SK-N-SH (cell line): Measurements from ENCODE around the gene THOC6. TPM values are rescaled to one million over a fixed set of nuclear protein-coding genes. Genes with fewer than 3 reads are reported as not detected.

ENCODE experiments used
- CTCF ChIA-PET: fragments of 300-600, 350-600 bp; formaldehyde crosslinking; extraction: SDS; loops from one replicate; lab custom pipeline; 2021; lab: Yijun Ruan, JAX
- POLR2A ChIA-PET: fragments of 350-600 bp; sonication (Branson Sonifier 250); formaldehyde crosslinking; extraction: SDS; loops from one replicate; lab custom pipeline; 2020; ENCODE audit warnings: antibody characterized with exemption, inconsistent platforms; lab: Yijun Ruan, JAX
- DNase-seq: peaks from one replicate; pipeline ENCODE4 v3.0.0; 2012
- H2AFZ ChIP-seq: fragments of 200-600 bp; sonication (generic); 2 replicates; pipeline ENCODE4 v1.8.1; 2016; ENCODE audit warnings: antibody characterized with exemption, mild to moderate bottlenecking, low read depth
- H3F3A ChIP-seq: fragments of 200-600 bp; sonication (generic); replicated peaks from 2 replicates; pipeline ENCODE3; 2016; ENCODE audit warnings: antibody characterized with exemption, mild to moderate bottlenecking; ENCODE audit not compliant: insufficient read depth
- H3K27ac ChIP-seq, 2 experiments: fragments of 200-500 bp in 1 of 2; fragments of 200-600 bp in 1 of 2; sonication (Bioruptor generic) in 1 of 2; sonication (generic), shearing (Covaris generic) in 1 of 2; 2 replicates each; pipeline versions ENCODE4 v1.5.1 to v1.6.1; 2014 to 2016; ENCODE audit warnings: low read depth in 2 of 2, inconsistent platforms in 1 of 2, low read length in 1 of 2, mild to moderate bottlenecking in 1 of 2, mixed read lengths in 1 of 2
- H3K27me3 ChIP-seq: fragments of 200-600 bp; sonication (generic), shearing (Covaris generic); 2 replicates; pipeline ENCODE4 v1.6.1; 2016; ENCODE audit warnings: mixed run types; ENCODE audit not compliant: insufficient read depth
- H3K36me3 ChIP-seq, 2 experiments: fragments of 200-500 bp in 1 of 2; fragments of 200-600 bp in 1 of 2; sonication (Bioruptor generic) in 1 of 2; sonication (generic) in 1 of 2; replicated peaks in 1 of 2; 2 replicates each; pipeline versions ENCODE3 to v1.5.1; 2014 to 2016; ENCODE audit warnings: low read length in 1 of 2, mild to moderate bottlenecking in 1 of 2; ENCODE audit not compliant: insufficient read depth in 2 of 2, control insufficient read depth in 1 of 2
- H3K4me1 ChIP-seq, 2 experiments: fragments of 200-500 bp in 1 of 2; fragments of 200-600 bp in 1 of 2; sonication (Bioruptor generic) in 1 of 2; sonication (generic), shearing (Covaris generic) in 1 of 2; 2 replicates each; pipeline versions ENCODE4 v1.5.1 to v1.6.1; 2014 to 2016; ENCODE audit warnings: low read depth in 1 of 2, low read length in 1 of 2, mixed run types in 1 of 2; ENCODE audit not compliant: insufficient read depth in 2 of 2, control insufficient read depth in 1 of 2
- H3K4me2 ChIP-seq: fragments of 200-600 bp; sonication (generic), shearing (Covaris generic); 2 replicates; pipeline ENCODE4 v1.6.1; 2017; ENCODE audit warnings: mixed run types
- H3K4me3 ChIP-seq, 2 experiments: fragments of 200-500 bp in 1 of 2; fragments of 200-600 bp in 1 of 2; sonication (Bioruptor generic) in 1 of 2; sonication (generic), shearing (Covaris generic) in 1 of 2; 2 replicates each; pipeline versions ENCODE4 v1.5.1 to v1.8.1; 2014 to 2016; ENCODE audit warnings: low read depth in 2 of 2, inconsistent platforms in 1 of 2, low read length in 1 of 2, mild to moderate bottlenecking in 1 of 2, mixed read lengths in 1 of 2, moderate library complexity in 1 of 2
- H3K79me2 ChIP-seq: fragments of 200-600 bp; sonication (generic); 2 replicates; pipeline ENCODE4 v1.8.1; 2017; ENCODE audit warnings: mild to moderate bottlenecking; ENCODE audit not compliant: insufficient read depth
- H3K9ac ChIP-seq: fragments of 200-600 bp; sonication (generic); 2 replicates; pipeline ENCODE4 v1.6.1; 2017; ENCODE audit warnings: mixed run types
- H3K9me2 ChIP-seq: fragments of 200-600 bp; sonication (generic); 2 replicates; pipeline ENCODE4 v1.6.1; 2017; ENCODE audit warnings: mixed run types
- H3K9me3 ChIP-seq: fragments of 200-600 bp; sonication (generic); 2 replicates; pipeline ENCODE4 v1.6.1; 2017; ENCODE audit warnings: mixed run types, mild to moderate bottlenecking, moderate library complexity
- H4K20me1 ChIP-seq: fragments of 200-600 bp; sonication (generic); 2 replicates; pipeline ENCODE4 v1.6.1; 2017; ENCODE audit warnings: mild to moderate bottlenecking, mixed run types; ENCODE audit not compliant: insufficient read depth
- CHD2 ChIP-seq: fragments of 150-350 bp; IDR thresholded peaks from 2 replicates; pipeline ENCODE4 v1.6.1; 2018; ENCODE audit warnings: low read length; ENCODE audit not compliant: partially characterized antibody
- ELF1 ChIP-seq: IDR thresholded peaks from 2 replicates; pipeline ENCODE4 v1.4.0; 2012
- EP300 ChIP-seq, 2 experiments: IDR thresholded peaks; 2 replicates each; pipeline versions ENCODE4 v1.4.0 to v1.6.1; 2012; ENCODE audit warnings: borderline replicate concordance in 1 of 2, low read depth in 1 of 2, low read length in 1 of 2
- FOSL2 ChIP-seq: IDR thresholded peaks from 2 replicates; pipeline ENCODE4 v1.4.0; 2012; ENCODE audit warnings: low read depth, mild to moderate bottlenecking, moderate library complexity, borderline replicate concordance
- FOXJ3 ChIP-seq: sonication (generic); formaldehyde crosslinking; IDR thresholded peaks from 2 replicates; pipeline ENCODE4 v1.5.1; 2020; ENCODE audit warnings: mild to moderate bottlenecking, missing genetic modification reagents
- FOXM1 ChIP-seq: IDR thresholded peaks from 2 replicates; pipeline ENCODE4 v1.4.0; 2012; ENCODE audit warnings: low read depth, mild to moderate bottlenecking
- GABPA ChIP-seq: IDR thresholded peaks from 2 replicates; pipeline ENCODE4 v1.4.0; 2012; ENCODE audit warnings: low read depth, mild to moderate bottlenecking
- JUND ChIP-seq: IDR thresholded peaks from 2 replicates; pipeline ENCODE4 v1.4.0; 2012
- MXI1 ChIP-seq: IDR thresholded peaks from 2 replicates; pipeline ENCODE4 v1.6.1; 2012; ENCODE audit warnings: mild to moderate bottlenecking, low read depth, low read length, improper control_type of control experiment
- NFIC ChIP-seq: IDR thresholded peaks from 2 replicates; pipeline ENCODE4 v1.4.0; 2012; ENCODE audit warnings: borderline replicate concordance
- RAD21 ChIP-seq: IDR thresholded peaks from 2 replicates; pipeline ENCODE4 v1.6.1; 2012; ENCODE audit warnings: mild to moderate bottlenecking, low read length
- RFX5 ChIP-seq: IDR thresholded peaks from 2 replicates; pipeline ENCODE4 v1.6.1; 2012; ENCODE audit warnings: mild to moderate bottlenecking, improper control_type of control experiment, low read length
- RXRA ChIP-seq: IDR thresholded peaks from 2 replicates; pipeline ENCODE4 v1.4.0; 2012; ENCODE audit warnings: low read depth, mild to moderate bottlenecking, borderline replicate concordance
- SIN3A ChIP-seq: IDR thresholded peaks from 2 replicates; pipeline ENCODE4 v1.6.1; 2012; ENCODE audit warnings: low read depth, mild to moderate bottlenecking, low read length, moderate library complexity, borderline replicate concordance
- SMC3 ChIP-seq: IDR thresholded peaks from 2 replicates; pipeline ENCODE4 v1.6.1; 2012; ENCODE audit warnings: low read depth, low read length, improper control_type of control experiment
- TAF1 ChIP-seq: IDR thresholded peaks from 2 replicates; pipeline ENCODE4 v1.6.1; 2012; ENCODE audit warnings: low read depth, mild to moderate bottlenecking, low read length, moderate library complexity, borderline replicate concordance
- TEAD4 ChIP-seq: IDR thresholded peaks from 2 replicates; pipeline ENCODE4 v1.4.0; 2012; ENCODE audit warnings: mild to moderate bottlenecking, borderline replicate concordance; ENCODE audit not compliant: insufficient read depth
- WGBS: methylation state at CpG from one replicate; pipeline ENCODE4 v1.1.6; 2017; ENCODE audit warnings: low lambda C conversion rate; 5-methylcytosine and 5-hydroxymethylcytosine counted together
- polyA plus RNA-seq, 3 experiments: library from polyadenylated mRNA; depleted of rRNA; stranded (reverse); fragments of >200 nt; gene quantifications; 2 replicates each; pipeline ENCODE4 v1.2.3, GENCODE V29; 2012
- TF ChIP-seq, protein P1 (sequence below): fragments of 150-350 bp; IDR thresholded peaks from 2 replicates; pipeline ENCODE4 v1.6.1; 2017; ENCODE audit warnings: antibody characterized with exemption, low read length, low read depth, borderline replicate concordance
- TF ChIP-seq, protein P2 (sequence below): IDR thresholded peaks from 2 replicates; pipeline ENCODE4 v1.4.0; 2012; ENCODE audit warnings: low read depth, borderline replicate concordance
- TF ChIP-seq, protein P3 (sequence below): fragments of 150-350 bp; IDR thresholded peaks from 2 replicates; pipeline ENCODE4 v1.6.1; 2016; ENCODE audit warnings: mild to moderate bottlenecking, low read depth, low read length
- TF ChIP-seq, protein P4 (sequence below): fragments of 200-600 bp; sonication (generic); IDR thresholded peaks from 2 replicates; pipeline ENCODE4 v1.6.1; 2017; ENCODE audit warnings: antibody characterized with exemption, mild to moderate bottlenecking, moderate library complexity
- TF ChIP-seq, protein P5 (sequence below): IDR thresholded peaks from 2 replicates; pipeline ENCODE4 v1.4.0; 2012; ENCODE audit warnings: low read depth

THOC6 gene
- polyA plus RNA-seq, 1 of the 3 experiments (the other 2 are of a cell fraction): 37.7 TPM

DNA sequence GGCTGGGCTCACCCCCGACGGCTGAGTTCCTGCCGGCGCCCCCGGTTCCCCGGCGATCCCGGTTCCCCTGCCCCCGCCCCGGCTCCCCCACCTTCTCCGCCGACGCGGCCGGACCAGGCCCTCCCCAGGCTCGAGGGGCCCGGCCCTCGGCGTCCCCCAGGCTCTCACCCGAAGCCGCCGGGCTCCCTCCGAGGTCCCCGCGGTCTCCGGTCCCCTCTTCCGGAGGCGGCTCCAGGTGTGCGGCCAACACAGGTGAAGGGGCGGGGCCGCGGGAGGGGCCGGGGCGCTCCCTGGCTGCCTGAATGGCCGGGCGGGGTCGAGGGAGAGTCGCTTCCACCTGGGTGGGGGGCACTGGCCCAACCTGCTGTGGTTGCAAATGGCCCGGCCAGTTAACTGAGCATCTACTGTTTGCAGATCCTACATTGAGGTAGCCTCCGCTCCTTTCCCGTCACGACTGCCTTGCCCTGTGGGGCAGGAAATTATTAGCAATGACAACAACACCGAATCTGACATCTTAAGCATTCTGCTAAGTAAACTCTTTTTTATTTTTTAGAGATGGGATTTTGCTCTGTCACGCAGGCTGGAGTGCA lies 13.0 kb downstream of the THOC6 start, which contains the start of gene BICDL2:
TSS of gene BICDL2 (minus strand) at position 219 of the 590 bp plus-strand sequence. CDS start 1,448 bp downstream, outside the sequence.
- Histone ChIP-seq H3K9me3 (no peaks in the 10 kb centered on the region), H3F3A (no peaks in the 10 kb centered on the region), H3K9me2 (no peaks in the 10 kb centered on the region), H3K27ac (no peak within 1 kb of the TSS), H3K9ac (no peak within 1 kb of the TSS), H3K4me1 (no peaks in the 10 kb centered on the region), H3K4me2 (peak within 1 kb of the TSS; percentile 55; the same call in 1 of the 2 replicates), H4K20me1 (no peaks in the 10 kb centered on the region; the same call in 1 of the 2 replicates), H3K27me3 (peaks cover 93% of the 10 kb centered on the region), H3K79me2 (no peaks in the 10 kb centered on the region), H2AFZ (no peak within 1 kb of the TSS), H3K36me3 (no peaks in the 10 kb centered on the region), H3K4me3 (no peak within 1 kb of the TSS)
- 22% methylated on average over 11 of the region's 44 CpGs for WGBS
- no peak for DNase-seq
- ChIA-PET CTCF (no interaction called here), POLR2A (no interaction called here)
- TF ChIP-seq TAF1 (no peak), JUND (no peak), RAD21 (no peak), RFX5 (no peak), FOSL2 (no peak), FOXM1 (no peak), NFIC (no peak), TEAD4 (no peak), SIN3A (no peak), EP300 (IDR thresholded peaks at IDR 0.05; ENCODE audit: borderline replicate concordance in 1 of 2, low read depth in 1 of 2, low read length in 1 of 2) (no peak), SMC3 (no peak), CHD2 (no peak)
- TF ChIP-seq, protein P1, sequence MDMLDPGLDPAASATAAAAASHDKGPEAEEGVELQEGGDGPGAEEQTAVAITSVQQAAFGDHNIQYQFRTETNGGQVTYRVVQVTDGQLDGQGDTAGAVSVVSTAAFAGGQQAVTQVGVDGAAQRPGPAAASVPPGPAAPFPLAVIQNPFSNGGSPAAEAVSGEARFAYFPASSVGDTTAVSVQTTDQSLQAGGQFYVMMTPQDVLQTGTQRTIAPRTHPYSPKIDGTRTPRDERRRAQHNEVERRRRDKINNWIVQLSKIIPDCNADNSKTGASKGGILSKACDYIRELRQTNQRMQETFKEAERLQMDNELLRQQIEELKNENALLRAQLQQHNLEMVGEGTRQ: no peak
- TF ChIP-seq, protein P2, sequence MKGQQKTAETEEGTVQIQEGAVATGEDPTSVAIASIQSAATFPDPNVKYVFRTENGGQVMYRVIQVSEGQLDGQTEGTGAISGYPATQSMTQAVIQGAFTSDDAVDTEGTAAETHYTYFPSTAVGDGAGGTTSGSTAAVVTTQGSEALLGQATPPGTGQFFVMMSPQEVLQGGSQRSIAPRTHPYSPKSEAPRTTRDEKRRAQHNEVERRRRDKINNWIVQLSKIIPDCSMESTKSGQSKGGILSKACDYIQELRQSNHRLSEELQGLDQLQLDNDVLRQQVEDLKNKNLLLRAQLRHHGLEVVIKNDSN: no peak

DNA sequence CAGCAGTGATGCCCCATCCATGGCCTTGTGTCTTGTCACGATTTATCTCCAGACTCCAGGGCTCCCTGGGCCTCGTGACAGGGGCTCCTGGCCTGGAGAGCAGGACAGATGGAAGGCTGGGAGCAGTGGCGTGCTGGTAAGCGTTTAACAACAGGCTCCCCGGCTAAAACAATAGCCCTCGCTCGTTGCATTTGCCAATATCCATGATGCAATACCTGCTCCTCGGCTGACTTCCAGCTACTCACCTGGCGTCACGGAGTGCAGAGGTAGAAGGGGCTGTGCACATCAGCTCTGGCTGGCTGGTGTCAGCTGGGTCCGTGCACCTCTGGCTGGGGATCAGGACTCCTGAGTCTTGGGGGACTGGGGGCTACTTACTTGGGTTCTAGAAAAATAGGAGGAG lies 14.4 kb downstream of the THOC6 start:
- Histone ChIP-seq H3K9me2 (no peaks in the 10 kb centered on the region), H4K20me1 (no peaks in the 10 kb centered on the region), H3K36me3 (no peaks in the 10 kb centered on the region), H3K4me3 (no peak overlapping the region), H3K4me1 (no peaks in the 10 kb centered on the region), H3K9ac (no peak overlapping the region), H3K9me3 (no peaks in the 10 kb centered on the region), H2AFZ (no peak overlapping the region), H3K27me3 (peaks cover 83% of the 10 kb centered on the region), H3K27ac (no peak overlapping the region), H3K4me2 (no peak overlapping the region), H3F3A (no peaks in the 10 kb centered on the region), H3K79me2 (no peaks in the 10 kb centered on the region)
- peak; percentile 46 for DNase-seq
- CTCF ChIA-PET: interaction anchor here (0.7 to 8.5 kb wide), 5 partner anchors 7 to 94 kb away, joined by 3 to 141 read pairs (median 3); no protein-coding TSS in a partner anchor
- POLR2A ChIA-PET: no interaction called here
- 17% methylated on average over 10 of the region's 11 CpGs for WGBS
- TF ChIP-seq, protein P3, sequence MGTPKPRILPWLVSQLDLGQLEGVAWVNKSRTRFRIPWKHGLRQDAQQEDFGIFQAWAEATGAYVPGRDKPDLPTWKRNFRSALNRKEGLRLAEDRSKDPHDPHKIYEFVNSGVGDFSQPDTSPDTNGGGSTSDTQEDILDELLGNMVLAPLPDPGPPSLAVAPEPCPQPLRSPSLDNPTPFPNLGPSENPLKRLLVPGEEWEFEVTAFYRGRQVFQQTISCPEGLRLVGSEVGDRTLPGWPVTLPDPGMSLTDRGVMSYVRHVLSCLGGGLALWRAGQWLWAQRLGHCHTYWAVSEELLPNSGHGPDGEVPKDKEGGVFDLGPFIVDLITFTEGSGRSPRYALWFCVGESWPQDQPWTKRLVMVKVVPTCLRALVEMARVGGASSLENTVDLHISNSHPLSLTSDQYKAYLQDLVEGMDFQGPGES: no peak
- TF ChIP-seq ELF1 (no peak), RFX5 (no peak), GABPA (no peak), NFIC (no peak), FOXJ3 (no peak), MXI1 (no peak), SIN3A (no peak), FOSL2 (no peak), RXRA (no peak)
- TF ChIP-seq, protein P4, sequence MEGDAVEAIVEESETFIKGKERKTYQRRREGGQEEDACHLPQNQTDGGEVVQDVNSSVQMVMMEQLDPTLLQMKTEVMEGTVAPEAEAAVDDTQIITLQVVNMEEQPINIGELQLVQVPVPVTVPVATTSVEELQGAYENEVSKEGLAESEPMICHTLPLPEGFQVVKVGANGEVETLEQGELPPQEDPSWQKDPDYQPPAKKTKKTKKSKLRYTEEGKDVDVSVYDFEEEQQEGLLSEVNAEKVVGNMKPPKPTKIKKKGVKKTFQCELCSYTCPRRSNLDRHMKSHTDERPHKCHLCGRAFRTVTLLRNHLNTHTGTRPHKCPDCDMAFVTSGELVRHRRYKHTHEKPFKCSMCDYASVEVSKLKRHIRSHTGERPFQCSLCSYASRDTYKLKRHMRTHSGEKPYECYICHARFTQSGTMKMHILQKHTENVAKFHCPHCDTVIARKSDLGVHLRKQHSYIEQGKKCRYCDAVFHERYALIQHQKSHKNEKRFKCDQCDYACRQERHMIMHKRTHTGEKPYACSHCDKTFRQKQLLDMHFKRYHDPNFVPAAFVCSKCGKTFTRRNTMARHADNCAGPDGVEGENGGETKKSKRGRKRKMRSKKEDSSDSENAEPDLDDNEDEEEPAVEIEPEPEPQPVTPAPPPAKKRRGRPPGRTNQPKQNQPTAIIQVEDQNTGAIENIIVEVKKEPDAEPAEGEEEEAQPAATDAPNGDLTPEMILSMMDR: no peak
- TF ChIP-seq, protein P5, sequence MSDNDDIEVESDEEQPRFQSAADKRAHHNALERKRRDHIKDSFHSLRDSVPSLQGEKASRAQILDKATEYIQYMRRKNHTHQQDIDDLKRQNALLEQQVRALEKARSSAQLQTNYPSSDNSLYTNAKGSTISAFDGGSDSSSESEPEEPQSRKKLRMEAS: no peak
